Medulla oblongata (tissue), 1 donor: ENCODE results near the gene MAD2L1BP.
"Not testable (repeated sequence)": the region's sequence is repeated elsewhere in the genome, so short reads cannot be mapped to it uniquely, and the experiment has no call there.

Experiments used
- DNase-seq: peaks from one replicate; pipeline ENCODE4 v3.0.0-alpha.2; 2015; ENCODE audit errors: extremely low spot score

The MAD2L1BP gene

DNA sequence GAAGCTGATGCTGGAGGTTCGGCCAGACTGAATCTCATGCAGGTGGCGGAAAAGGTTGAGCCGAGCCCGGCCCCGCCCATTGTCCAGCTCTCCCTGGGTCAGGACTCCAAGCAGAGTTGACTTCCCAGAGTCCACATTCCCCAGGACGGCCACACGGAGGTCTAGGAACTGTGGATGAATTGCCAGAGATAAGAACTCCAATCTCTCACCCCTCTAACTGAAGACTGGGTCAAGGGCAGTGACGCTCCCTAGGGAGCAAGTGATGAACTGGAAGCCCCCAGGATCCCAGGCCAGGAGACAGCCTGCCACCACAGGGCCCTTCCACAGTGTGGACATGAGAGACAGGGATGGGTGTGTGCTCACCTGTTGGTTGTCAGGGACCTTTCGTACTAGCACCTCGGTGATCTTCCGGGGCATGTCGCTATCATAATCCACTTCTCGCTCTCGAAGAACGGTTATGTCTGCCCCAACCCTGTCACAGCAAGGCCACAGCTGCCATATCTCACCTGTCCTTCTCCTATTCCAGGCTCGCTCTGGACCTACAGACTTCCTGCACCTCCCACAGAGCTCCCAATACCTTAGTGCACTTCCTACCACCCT, 10.1 kb upstream of the MAD2L1BP start:
- DNase-seq: no peak

DNA sequence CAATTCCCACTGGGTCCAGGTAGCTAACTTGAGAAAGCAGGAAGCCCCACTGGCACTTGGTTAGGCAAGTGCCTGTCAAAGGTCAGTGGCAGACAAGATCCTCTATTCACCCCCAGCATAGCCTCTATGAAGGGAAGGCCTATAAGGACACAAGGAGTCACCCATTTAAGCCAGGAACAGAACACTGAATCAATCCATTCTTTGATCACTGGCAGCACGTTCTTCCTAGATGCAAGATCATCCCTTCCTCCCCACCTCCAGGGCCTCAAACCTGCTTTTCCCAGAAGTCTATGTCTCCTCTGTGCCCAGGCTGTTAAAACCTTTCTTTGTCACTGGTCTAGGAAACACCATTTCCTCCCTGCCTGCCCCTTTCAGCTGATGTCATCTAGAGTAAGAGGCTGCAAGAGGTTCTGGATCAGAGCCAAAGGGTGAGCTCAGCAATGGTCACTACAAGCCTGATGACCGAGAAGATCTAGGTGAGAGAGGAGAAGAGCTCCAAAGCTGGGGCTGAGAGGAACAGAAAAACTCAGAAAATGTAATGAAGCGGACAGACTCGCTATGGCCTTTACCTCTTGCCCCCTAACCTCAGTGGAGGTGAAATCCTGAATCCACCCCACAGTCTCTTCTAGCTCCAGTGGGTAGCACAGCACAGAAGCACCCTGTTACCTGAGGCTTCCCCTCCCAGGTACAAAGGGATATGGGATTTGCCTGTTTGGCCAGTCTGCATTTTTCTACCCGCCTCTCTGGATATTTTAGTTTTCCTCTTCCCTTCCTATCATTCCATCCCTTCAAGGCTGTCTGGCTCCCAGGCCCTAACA, 8.4 kb upstream of the MAD2L1BP start:
- DNase-seq: peak; percentile 67

- DNase-seq: peak; percentile 38
Measured at GRCh38 chr6:43628393-43629103, 7.1 kb upstream of the MAD2L1BP start.

DNA sequence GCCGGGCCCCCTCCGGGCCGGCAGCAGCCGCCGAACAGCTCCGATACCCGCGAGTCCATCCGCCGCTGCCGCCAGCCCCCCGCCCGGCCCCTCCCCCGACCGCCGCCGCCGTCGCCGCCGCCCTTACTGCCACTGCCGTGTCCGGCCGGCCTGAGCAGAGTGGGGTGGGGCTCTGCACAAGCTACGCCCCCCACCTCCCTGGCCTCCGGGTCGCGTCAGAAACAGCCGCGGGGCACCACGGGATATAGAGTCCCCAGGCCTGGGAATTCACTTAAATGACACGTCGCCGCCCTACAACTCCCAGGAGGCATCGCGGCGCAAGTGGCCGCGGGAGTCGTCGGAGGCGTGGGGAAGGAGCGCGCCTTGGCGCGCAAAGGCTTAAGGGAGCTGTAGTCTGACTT, 6.5 kb upstream of the MAD2L1BP start, which contains the start of gene GTPBP2:
GTPBP2 (minus strand) TSS at position 161 of the 401 bp plus-strand sequence; CDS start at position 59, 102 bp downstream.
- DNase-seq: peak; percentile 100

DNA sequence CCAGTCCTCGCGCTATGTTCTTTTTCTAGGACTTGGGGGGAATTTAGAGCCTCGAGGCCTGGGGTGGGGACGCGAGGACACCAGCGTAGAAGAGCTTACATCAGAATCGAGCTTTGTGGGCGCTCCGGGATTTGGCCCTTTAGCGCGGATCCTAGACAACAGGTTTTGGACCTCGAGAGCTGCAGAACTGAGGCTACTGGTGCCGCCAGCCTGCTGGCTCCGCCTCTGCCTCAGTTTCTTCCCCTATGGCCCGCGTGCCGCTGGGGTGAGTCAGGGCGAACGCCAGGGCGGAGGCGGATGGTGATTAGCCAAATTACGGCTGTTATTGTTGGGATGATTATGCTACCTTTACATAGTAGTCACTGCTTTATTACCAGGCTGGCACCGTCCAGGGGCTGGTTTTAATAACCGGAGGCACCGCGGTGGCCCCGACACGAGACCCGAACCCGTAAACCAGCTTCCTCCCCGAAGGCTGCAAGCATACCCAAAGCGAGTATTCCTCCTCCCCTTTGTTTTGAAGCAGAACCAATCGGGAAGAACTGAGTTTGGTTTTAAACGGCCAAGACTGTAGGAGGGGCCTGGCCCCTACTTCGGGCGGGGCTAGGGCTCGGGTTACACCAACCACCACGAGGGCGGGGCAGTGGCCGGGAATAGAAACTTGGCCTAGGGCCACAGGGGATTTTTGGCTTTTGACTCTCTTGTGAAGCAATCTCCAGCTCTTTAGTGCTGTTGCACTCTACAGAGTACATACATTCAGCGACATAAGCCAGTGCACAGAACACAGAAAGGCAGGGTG, 5.9 kb upstream of the MAD2L1BP start:
- DNase-seq: peak; percentile 96

DNA sequence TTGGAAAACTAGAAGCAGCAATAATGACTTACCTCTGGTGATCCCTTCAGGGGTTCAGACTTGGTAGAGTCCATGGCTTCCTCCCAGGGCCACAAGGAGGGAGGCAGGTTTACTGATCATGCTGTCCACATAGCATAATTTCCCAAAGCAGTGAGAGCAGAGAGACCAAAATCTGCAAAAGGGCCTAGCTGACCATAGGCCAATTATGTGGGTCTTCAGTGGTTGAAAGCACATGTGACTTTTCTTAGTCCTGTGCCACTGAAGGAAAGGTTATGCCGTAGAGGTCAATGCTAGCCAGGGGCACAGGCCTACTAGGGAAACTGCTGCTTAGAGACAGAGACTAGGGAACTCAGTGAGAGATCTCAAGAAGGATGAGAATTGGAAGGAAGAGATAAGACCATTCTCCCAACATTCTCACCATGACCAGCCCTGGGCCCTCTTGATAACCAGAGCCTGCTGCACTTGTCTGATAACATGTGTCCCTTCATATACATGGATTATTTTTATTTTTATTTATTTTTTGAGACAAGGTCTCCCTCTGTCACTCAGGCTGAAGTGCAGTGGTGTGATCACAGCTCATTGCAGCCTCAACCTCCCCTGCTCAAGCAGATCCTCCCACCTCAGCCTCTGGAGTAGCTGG, 4.5 kb upstream of the MAD2L1BP start:
- DNase-seq: no peak

- not testable (repeated sequence) for DNase-seq
Measured at GRCh38 chr6:43633002-43633401, 2.6 kb upstream of the MAD2L1BP start.

DNA sequence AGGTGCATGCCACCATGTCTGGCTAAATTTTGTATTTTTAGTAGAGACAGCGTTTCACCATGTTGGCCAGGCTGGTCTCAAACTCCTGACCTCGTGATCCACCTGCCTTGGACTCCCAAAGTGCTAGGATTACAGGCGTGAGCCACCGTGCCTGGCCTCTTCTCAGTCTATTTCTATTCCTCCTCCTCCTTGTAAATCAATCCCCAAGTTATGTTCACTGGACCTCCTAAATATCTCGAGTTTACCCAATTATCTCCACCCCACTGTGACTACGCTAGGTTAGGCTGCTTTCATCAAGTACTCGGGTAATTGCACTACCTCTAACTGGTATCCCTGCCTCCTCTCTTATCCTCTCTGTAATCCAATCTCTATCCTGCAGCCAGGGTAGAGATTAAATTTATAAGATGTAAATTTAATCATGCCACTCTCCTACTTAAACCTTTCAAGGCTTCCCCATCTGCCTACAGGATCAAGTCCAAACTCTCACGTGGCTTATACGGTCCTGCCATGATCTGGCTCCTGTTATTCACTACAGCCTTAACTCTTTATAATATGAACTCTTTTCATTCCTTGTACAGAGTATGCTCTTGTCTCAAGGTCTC, 837 bp upstream of the MAD2L1BP start:
- DNase-seq: no peak

DNA sequence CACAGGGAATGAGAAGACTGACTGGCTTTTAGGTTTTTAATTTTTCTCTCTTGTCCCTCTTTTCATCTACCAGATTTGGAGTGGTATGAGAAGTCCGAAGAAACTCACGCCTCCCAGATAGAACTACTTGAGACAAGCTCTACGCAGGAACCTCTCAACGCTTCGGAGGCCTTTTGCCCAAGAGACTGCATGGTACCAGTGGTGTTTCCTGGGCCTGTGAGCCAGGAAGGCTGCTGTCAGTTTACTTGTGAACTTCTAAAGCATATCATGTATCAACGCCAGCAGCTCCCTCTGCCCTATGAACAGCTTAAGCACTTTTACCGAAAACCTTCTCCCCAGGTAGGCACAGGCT, 644 bp downstream of the MAD2L1BP start:
- DNase-seq: no peak

- DNase-seq: peak; percentile 22
Measured at GRCh38 chr6:43639984-43640800, 4.6 kb downstream of the MAD2L1BP start.

GRCh38 chr6:43644940-43645612, 9.4 kb downstream of the MAD2L1BP start, which contains the start of gene RSPH9:
Gene RSPH9, plus strand, starts transcription at chr6:43645036. Its CDS starts 63 bp downstream, at chr6:43645099.
- no peak for DNase-seq

GRCh38 chr6:43645613-43645964, 9.9 kb downstream of the MAD2L1BP start:
- DNase-seq: no peak

DNA sequence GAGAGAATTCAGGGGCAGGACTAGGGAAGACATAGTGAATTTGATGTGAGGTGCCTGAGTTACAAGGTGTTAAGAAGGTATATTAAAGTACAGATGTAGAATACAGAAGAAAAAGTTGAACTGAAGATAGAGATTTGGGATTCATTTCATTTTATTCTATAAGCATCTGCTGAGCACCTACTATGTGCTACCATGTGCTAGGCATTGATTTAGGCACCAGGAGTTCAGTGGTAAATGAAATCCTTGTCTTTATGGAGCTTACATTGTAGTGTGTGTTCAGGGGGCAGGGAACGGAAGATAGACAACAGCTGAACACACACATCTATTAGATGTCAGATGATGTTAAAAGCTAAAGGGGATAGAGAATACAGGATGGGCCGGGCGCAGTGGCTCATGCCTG, 12.0 kb downstream of the MAD2L1BP start:
- DNase-seq: no peak

DNA sequence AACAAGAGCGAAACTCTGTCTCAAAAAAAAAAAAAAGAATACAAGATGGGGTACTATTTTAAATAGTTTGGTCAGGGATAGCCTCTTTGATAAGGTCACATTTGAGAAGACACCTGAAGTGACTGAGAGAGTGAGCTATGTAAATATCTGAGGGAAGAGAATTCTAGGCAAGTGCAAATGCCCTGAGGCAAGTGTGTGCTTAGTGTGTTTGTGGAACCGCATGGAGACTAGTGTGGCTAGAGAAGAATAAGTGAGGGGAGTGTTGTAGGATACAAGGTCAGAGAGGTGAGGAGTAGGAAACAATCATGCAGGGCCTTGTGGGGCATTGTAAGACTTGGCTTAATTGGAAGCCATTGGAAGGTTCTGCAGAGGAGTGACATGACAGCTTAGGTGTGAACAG, 12.6 kb downstream of the MAD2L1BP start:
- no peak for DNase-seq

DNA sequence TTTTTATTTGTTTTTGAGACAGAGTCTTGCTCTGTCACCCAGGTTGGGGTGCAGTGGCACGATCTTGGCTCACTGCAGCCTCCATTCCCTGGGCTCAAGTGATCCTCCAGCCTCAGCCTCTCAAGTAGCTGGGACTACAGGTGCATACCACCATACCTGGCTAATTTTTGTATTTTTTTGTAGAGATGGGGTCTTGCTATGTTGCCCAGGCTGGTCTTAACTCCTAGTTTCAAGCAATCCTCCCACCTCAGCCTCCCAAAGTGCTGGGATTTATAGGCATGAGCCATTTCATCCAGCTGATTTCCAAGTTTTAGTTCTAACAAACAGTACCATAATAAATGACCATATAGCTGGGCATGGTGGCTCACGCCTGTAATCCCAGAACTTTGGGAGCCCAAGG, 17.2 kb downstream of the MAD2L1BP start:
- DNase-seq: not testable (repeated sequence)

- no peak for DNase-seq
Measured at GRCh38 chr6:43657221-43657802, 21.7 kb downstream of the MAD2L1BP start.

DNA sequence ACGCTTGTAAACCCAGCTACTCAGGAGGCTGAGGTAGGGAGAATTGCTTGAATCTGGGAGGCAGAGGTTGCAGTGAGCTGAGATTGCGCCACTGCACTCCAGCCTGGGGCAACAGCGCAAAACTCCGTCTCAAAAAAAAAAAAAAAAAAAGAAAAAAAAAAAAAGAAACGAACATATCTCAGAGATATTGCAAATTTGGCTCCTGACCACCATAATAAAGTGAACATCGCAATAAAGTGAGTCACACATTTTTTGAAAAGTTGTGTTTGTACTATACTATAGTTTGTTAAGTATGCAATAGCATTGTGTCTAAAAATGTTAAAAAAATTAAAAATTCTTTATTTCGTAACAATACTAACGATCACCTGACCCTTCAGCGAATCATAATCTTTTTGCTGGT, 22.5 kb downstream of the MAD2L1BP start:
- no peak for DNase-seq

- DNase-seq: not testable (repeated sequence)
Measured at GRCh38 chr6:43662948-43663347, 27.3 kb downstream of the MAD2L1BP start.

- no peak for DNase-seq
Measured at GRCh38 chr6:43665376-43665775, 29.7 kb downstream of the MAD2L1BP start.
